Activated CD4-positive, alpha-beta memory T cell treated with anti-CD3 and anti-CD28 coated beads for 36 hours (primary cell): ENCODE measurements around the gene TFAP2C. TPM values are rescaled to one million over a fixed set of nuclear protein-coding genes. Genes with fewer than 3 reads are reported as not detected.
"Not testable (repeated sequence)": the region's sequence is repeated elsewhere in the genome, so short reads cannot be mapped to it uniquely, and the experiment has no call there.

ENCODE experiments used
- CTCF ChIA-PET: fragments of 350-600 bp; sonication (Branson Sonifier 250); formaldehyde crosslinking; loops from one replicate; lab custom pipeline; 2021; ENCODE audit warnings: antibody characterized with exemption, inconsistent platforms; lab: Charles Lee
- POLR2A ChIA-PET: fragments of 350-600 bp; sonication (Branson Sonifier 250); formaldehyde crosslinking; loops from one replicate; lab custom pipeline; 2021; ENCODE audit warnings: antibody characterized with exemption; lab: Charles Lee
- DNase-seq: peaks from one replicate; pipeline ENCODE4 v3.0.0-alpha.2; 2020
- H3K27ac Mint-ChIP-seq: one replicate; pipeline ENCODE4 v1.8.0; 2021; ENCODE audit warnings: mixed read lengths
- H3K27me3 Mint-ChIP-seq: one replicate; pipeline ENCODE4 v1.8.0; 2021; ENCODE audit warnings: mixed read lengths
- H3K36me3 Mint-ChIP-seq: one replicate; pipeline ENCODE4 v1.8.0; 2021; ENCODE audit warnings: mixed read lengths
- H3K4me1 Mint-ChIP-seq: one replicate; pipeline ENCODE4 v1.8.0; 2021; ENCODE audit warnings: low read depth, mixed read lengths
- H3K4me3 Mint-ChIP-seq: one replicate; pipeline ENCODE4 v1.8.0; 2021; ENCODE audit warnings: mild to moderate bottlenecking, mixed read lengths
- H3K9me3 Mint-ChIP-seq: one replicate; pipeline ENCODE4 v1.8.0; 2021; ENCODE audit warnings: mixed read lengths
- intact Hi-C: fragments of 100-400 bp; cut with micrococcal nuclease; formaldehyde crosslinking; loops from one replicate; pipeline ENCODE4 v1.15.1; 2023
- total RNA-seq, 2 experiments: library from RNA; stranded (reverse); gene quantifications; one replicate each; pipeline ENCODE4 v1.2.3, GENCODE V29; 2021

TFAP2C gene
- total RNA-seq, 2 experiments from 2014 or later: not detected

GRCh38 chr20:56623930-56624329 is 5.2 kb upstream of the TFAP2C start:
- H3K27ac Mint-ChIP-seq, intact Hi-C loops, DNase-seq, CTCF ChIA-PET, H3K36me3 Mint-ChIP-seq, H3K4me3 Mint-ChIP-seq, H3K4me1 Mint-ChIP-seq, POLR2A ChIA-PET, H3K9me3 Mint-ChIP-seq: not testable (repeated sequence)
- peaks cover 40% of the 10 kb centered on the region for H3K27me3 Mint-ChIP-seq

DNA sequence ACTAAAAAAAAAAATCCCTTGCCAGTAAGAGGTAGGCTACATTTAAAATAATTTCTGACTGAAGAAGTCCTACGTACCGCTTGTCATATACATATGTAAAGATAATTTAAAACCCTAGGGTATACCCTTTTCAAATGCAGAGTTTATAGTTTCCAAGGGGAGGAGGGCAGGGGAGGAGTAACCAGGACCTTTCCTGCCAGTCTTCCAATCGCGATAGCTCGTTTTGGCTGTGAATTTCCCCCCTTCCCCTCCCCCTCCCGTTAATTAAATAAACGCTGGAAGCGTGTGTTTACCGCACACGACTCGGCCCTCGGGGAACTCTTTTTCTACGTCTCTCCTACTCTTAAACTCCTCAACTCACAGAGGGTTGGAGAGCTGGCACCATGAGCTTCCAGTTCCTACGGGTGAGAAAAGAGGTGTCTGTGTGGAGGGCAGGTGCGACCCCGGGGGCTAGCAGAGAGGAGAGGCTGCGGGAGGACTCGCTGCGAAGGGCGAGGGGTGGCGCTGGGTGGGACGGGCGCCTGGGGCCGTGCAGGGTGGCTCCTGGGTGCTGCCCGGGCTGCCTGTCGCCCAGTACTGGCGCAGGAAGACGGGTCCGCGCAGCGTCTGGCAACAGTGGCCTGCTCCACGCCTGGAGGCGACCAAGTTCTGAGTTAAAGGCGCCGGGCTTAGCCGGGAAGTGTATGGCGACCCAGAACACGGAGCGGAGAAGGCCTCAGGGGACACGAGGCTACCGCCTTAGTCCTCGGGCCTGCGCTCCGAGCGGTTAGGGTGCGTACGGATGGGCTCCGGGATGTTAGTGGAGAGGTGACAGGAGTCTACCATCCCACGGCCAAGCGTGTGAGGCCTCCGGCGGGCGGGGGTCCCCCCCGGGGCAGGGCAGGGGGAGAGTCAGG is 4.1 kb upstream of the TFAP2C start:
- no peak overlapping the region for H3K27ac Mint-ChIP-seq
- CTCF ChIA-PET: interaction anchor here (1.1 kb wide), 1 partner anchor 74 kb away, joined by 3 read pairs; no protein-coding TSS in a partner anchor
- POLR2A ChIA-PET: no interaction called here
- no peak for DNase-seq
- H3K4me1 Mint-ChIP-seq: peaks cover 16% of the 10 kb centered on the region
- no peak overlapping the region for H3K4me3 Mint-ChIP-seq
- intact Hi-C loops: no loop called here
- peaks cover 50% of the 10 kb centered on the region for H3K27me3 Mint-ChIP-seq
- no peaks in the 10 kb centered on the region for H3K36me3 Mint-ChIP-seq
- H3K9me3 Mint-ChIP-seq: no peaks in the 10 kb centered on the region

GRCh38 chr20:56625837-56626236 is 3.3 kb upstream of the TFAP2C start:
- intact Hi-C loops: no loop called here
- ChIA-PET CTCF (no interaction called here), POLR2A (no interaction called here)
- Mint-ChIP-seq H3K9me3 (no peaks in the 10 kb centered on the region), H3K4me3 (no peak overlapping the region), H3K27ac (no peak overlapping the region), H3K27me3 (peaks cover 50% of the 10 kb centered on the region), H3K36me3 (no peaks in the 10 kb centered on the region), H3K4me1 (peaks cover 16% of the 10 kb centered on the region)
- DNase-seq: no peak

GRCh38 chr20:56626367-56627121 is 2.6 kb upstream of the TFAP2C start:
- peak; percentile 14 for DNase-seq
- Mint-ChIP-seq H3K4me3 (no peak overlapping the region), H3K9me3 (no peaks in the 10 kb centered on the region), H3K27ac (no peak overlapping the region), H3K27me3 (peaks cover 52% of the 10 kb centered on the region), H3K4me1 (peaks cover 16% of the 10 kb centered on the region), H3K36me3 (no peaks in the 10 kb centered on the region)
- CTCF ChIA-PET: no interaction called here
- intact Hi-C loops: no loop called here
- POLR2A ChIA-PET: no interaction called here

- intact Hi-C loops: no loop called here
- H3K27ac Mint-ChIP-seq: no peak overlapping the region
- H3K4me3 Mint-ChIP-seq: peak overlapping the region; percentile 5
- peaks cover 16% of the 10 kb centered on the region for H3K4me1 Mint-ChIP-seq
- DNase-seq: no peak
- no peaks in the 10 kb centered on the region for H3K9me3 Mint-ChIP-seq
- peaks cover 58% of the 10 kb centered on the region for H3K27me3 Mint-ChIP-seq
- POLR2A ChIA-PET: no interaction called here
- H3K36me3 Mint-ChIP-seq: no peaks in the 10 kb centered on the region
- CTCF ChIA-PET: no interaction called here
Observed at GRCh38 chr20:56627122-56628014, 1.7 kb upstream of the TFAP2C start.

DNA sequence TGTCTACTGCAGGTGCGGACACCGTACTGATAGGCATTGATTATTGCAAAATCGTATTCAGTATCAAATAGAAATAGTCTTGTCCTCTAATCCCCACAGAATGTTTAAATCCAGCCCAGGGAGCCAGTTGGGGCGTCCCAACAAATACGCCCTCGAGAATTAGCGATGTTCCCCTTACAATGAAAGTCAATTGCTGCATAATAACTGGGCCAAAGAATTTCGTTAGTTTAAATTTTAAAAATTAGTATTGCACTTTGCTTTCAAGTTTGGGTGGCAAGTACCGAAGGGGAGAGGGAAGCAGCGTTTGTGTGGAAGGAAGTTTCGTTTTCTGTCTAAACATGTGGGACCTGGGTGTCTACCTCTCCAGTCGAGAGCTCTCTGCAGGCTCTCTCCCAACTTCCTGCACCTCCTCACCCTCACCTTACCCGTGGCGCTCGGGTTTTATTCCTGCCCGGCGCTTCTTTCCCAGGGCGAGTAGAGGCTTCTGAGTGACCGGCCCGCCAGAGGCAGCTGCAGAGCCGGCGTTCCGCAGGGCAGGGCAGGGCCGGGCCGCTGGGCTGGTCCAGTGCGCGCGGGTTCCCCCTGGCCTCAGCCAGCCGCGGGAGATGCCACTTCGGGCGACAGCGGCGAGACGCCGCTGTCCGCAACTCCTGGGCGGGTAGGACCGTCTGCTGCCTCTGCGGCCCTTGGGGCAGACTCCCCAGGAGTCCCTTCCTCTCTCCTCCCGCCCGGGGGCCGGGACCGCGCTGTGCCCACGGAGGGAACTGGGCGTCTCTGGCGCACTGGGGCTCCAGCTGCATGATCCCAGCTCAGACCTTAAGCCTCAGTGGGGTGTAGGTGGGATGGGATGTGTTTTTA is 862 bp upstream of the TFAP2C start:
- Mint-ChIP-seq H3K27me3 (peaks cover 59% of the 10 kb centered on the region), H3K9me3 (no peaks in the 10 kb centered on the region)
- no peak for DNase-seq

GRCh38 chr20:56629464-56630085 is 469 bp downstream of the TFAP2C start:
- intact Hi-C loops: loop anchor here (10.0 kb wide), 1 partner anchor 295 kb away; no protein-coding TSS in a partner anchor
- DNase-seq: no peak
- POLR2A ChIA-PET: no interaction called here
- Mint-ChIP-seq H3K4me3 (no peak overlapping the region), H3K27ac (no peak overlapping the region), H3K27me3 (peaks cover 64% of the 10 kb centered on the region), H3K4me1 (peaks cover 16% of the 10 kb centered on the region), H3K9me3 (no peaks in the 10 kb centered on the region), H3K36me3 (no peaks in the 10 kb centered on the region)
- CTCF ChIA-PET: no interaction called here

More for the DNA sequence above, 862 bp upstream of the TFAP2C start:
- intact Hi-C loops: no loop called here
- Mint-ChIP-seq H3K4me3 (peak overlapping the region; percentile 5), H3K36me3 (no peaks in the 10 kb centered on the region), H3K27ac (no peak overlapping the region), H3K4me1 (peaks cover 16% of the 10 kb centered on the region)
- CTCF ChIA-PET: no interaction called here
- POLR2A ChIA-PET: no interaction called here

DNA sequence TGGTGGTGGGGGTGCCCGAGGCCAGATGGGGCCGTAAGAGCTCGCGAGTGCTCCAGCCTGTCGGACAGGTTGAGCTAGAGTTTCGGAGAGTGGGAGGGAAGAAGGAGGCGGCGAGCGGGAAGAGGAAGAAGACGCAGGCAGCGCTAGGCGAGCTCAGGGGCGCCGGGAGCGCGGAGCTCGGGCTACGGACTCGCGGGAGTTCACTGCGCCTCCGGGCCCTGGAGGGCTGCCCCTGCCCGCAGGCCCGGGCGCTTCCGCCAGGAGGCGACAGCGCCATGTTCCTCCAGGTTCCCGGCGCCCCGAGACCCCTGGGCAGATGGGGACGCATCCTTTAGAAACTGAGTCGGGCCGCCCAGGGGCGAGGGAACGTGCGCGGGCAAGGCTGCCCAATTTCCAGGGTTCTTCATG is 984 bp downstream of the TFAP2C start:
- H3K27me3 Mint-ChIP-seq: peaks cover 62% of the 10 kb centered on the region
- H3K9me3 Mint-ChIP-seq: no peaks in the 10 kb centered on the region
- peak; percentile 18 for DNase-seq
- H3K4me1 Mint-ChIP-seq: peaks cover 16% of the 10 kb centered on the region
- H3K4me3 Mint-ChIP-seq: no peak overlapping the region
- ChIA-PET POLR2A (no interaction called here), CTCF (no interaction called here)
- no peaks in the 10 kb centered on the region for H3K36me3 Mint-ChIP-seq
- no peak overlapping the region for H3K27ac Mint-ChIP-seq
- intact Hi-C loops: loop anchor here (10.0 kb wide), 1 partner anchor 295 kb away; no protein-coding TSS in a partner anchor

DNA sequence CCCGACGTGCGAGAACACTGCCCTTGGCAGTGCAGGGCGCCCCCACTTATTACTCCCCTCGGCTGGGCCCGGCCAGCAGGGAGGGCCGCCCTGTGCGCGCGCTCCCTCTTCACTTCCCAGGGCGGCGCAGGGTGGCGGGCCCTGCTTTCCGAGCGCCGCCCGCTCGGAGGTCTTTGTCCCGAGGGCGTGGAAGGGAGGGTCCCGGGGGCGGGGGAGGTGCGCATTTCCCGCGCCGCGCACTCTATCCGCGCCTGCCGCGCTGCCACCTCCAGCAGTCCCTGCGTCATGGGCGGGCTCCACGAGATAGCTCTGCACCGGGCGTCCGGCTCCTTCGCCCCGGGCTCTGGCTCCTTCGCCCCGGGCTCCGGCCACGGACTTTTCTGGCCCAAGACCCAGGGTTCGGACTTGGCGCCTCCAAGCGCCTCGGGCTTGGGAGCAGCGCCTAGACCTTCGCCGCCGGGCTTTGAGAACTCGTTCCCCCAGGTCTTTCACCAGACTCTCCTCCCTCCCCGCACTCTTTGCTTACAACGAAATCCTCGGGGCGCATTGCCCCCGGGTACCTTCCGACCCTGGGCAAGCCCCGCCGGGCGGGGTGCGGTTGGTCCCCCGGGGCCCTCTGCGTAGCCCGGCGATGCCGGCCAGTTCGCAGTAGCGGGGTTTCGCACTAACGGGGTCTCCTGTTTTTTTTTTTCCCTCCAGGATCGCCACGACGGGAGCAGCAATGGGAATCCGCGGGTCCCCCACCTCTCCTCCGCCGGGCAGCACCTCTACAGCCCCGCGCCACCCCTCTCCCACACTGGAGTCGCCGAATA is 1.6 kb downstream of the TFAP2C start:
- no peaks in the 10 kb centered on the region for H3K36me3 Mint-ChIP-seq
- no peaks in the 10 kb centered on the region for H3K9me3 Mint-ChIP-seq
- H3K27ac Mint-ChIP-seq: no peak overlapping the region
- CTCF ChIA-PET: no interaction called here
- intact Hi-C loops: loop anchor here (10.0 kb wide), 1 partner anchor 294 kb away; no protein-coding TSS in a partner anchor
- H3K4me1 Mint-ChIP-seq: peaks cover 16% of the 10 kb centered on the region
- no peak overlapping the region for H3K4me3 Mint-ChIP-seq
- DNase-seq: no peak
- H3K27me3 Mint-ChIP-seq: peaks cover 59% of the 10 kb centered on the region
- POLR2A ChIA-PET: no interaction called here

- Mint-ChIP-seq H3K36me3 (no peaks in the 10 kb centered on the region), H3K4me3 (no peak overlapping the region), H3K27ac (no peak overlapping the region), H3K9me3 (no peaks in the 10 kb centered on the region), H3K4me1 (peaks cover 16% of the 10 kb centered on the region), H3K27me3 (peaks cover 53% of the 10 kb centered on the region)
- ChIA-PET POLR2A (no interaction called here), CTCF (no interaction called here)
- intact Hi-C loops: loop anchor here (10.0 kb wide), 1 partner anchor 293 kb away; no protein-coding TSS in a partner anchor
- DNase-seq: no peak
Observed at GRCh38 chr20:56631318-56631989, 2.3 kb downstream of the TFAP2C start.
